H1 (cell line): ENCODE data around the gene SLC38A1. TPM values are rescaled to one million over a fixed set of nuclear protein-coding genes. Genes with fewer than 3 reads are reported as not detected.

ENCODE experiments used
- CTCF ChIA-PET: fragments of 300-600 bp; sonication (Branson Sonifier 250); formaldehyde crosslinking; loops from one replicate; lab custom pipeline; 2021; ENCODE audit not compliant: partially characterized antibody; lab: Charles Lee
- POLR2A ChIA-PET: fragments of 300-600 bp; sonication (Branson Sonifier 250); formaldehyde crosslinking; loops from one replicate; lab custom pipeline; 2021; ENCODE audit warnings: inconsistent platforms; ENCODE audit not compliant: partially characterized antibody; lab: Charles Lee
- DNase-seq, 2 experiments: peaks; one replicate each; pipeline versions ENCODE4 v3.0.0 to v3.0.0-alpha.2; 2010 to 2022; ENCODE audit warnings: low spot score in 2 of 2, low read depth in 1 of 2, mixed read lengths in 1 of 2
- FAIRE-seq: peaks from 2 replicates; lab custom pipeline; 2011; peaks lifted over from hg19 to GRCh38; lab: Jason Lieb, UNC
- H2AFZ ChIP-seq: 2 replicates; pipeline ENCODE4 v1.8.1; 2012; ENCODE audit warnings: low read length, inconsistent platforms
- H2AK5ac ChIP-seq: 2 replicates; pipeline ENCODE4 v1.6.1; 2013; ENCODE audit warnings: low read depth, low read length
- H2BK120ac ChIP-seq: replicated peaks from 2 replicates; pipeline ENCODE3; 2013; ENCODE audit warnings: low read depth, low read length, inconsistent platforms
- H2BK12ac ChIP-seq: 2 replicates; pipeline ENCODE4 v1.6.1; 2013; ENCODE audit warnings: low read depth, low read length
- H2BK15ac ChIP-seq: 2 replicates; pipeline ENCODE4 v1.6.1; 2013; ENCODE audit warnings: low read length
- H2BK20ac ChIP-seq: 2 replicates; pipeline ENCODE4 v1.6.1; 2013; ENCODE audit warnings: low read length
- H2BK5ac ChIP-seq: 2 replicates; pipeline ENCODE4 v1.6.1; 2013; ENCODE audit warnings: low read depth, low read length
- H3K14ac ChIP-seq: 2 replicates; pipeline ENCODE4 v1.6.1; 2013; ENCODE audit warnings: inconsistent platforms; ENCODE audit not compliant: insufficient read length
- H3K18ac ChIP-seq: 2 replicates; pipeline ENCODE4 v1.6.1; 2013; ENCODE audit warnings: low read length; ENCODE audit errors: extremely low read depth
- H3K23ac ChIP-seq: 2 replicates; pipeline ENCODE4 v1.6.1; 2013; ENCODE audit warnings: inconsistent platforms; ENCODE audit not compliant: insufficient read length
- H3K23me2 ChIP-seq: 2 replicates; pipeline ENCODE4 v1.6.1; 2013; ENCODE audit warnings: low read depth, low read length
- H3K27ac ChIP-seq: 2 replicates; pipeline ENCODE4 v1.6.1; 2011; ENCODE audit warnings: low read depth, low read length, inconsistent platforms
- H3K27me3 ChIP-seq, 4 experiments: replicated peaks in 1 of 4; 1 replicate in 1 of 4; 2 replicates in 3 of 4; pipeline versions ENCODE4 v1.6.1 to v1.8.1; 2011 to 2013; ENCODE audit warnings: low read length in 3 of 4, mild to moderate bottlenecking in 3 of 4, inconsistent platforms in 2 of 4, mixed read lengths in 2 of 4, moderate library complexity in 1 of 4; ENCODE audit not compliant: control insufficient read depth in 3 of 4, insufficient read depth in 3 of 4; ENCODE audit errors: extremely low read depth in 1 of 4
- H3K36me3 ChIP-seq, 4 experiments: 2 replicates each; pipeline versions ENCODE4 v1.6.1 to v1.8.1; 2011 to 2013; ENCODE audit warnings: mild to moderate bottlenecking in 4 of 4, low read length in 3 of 4, moderate library complexity in 2 of 4, control low read depth in 1 of 4, inconsistent platforms in 1 of 4; ENCODE audit not compliant: insufficient read depth in 4 of 4, control insufficient read depth in 2 of 4
- H3K4ac ChIP-seq: replicated peaks from 2 replicates; pipeline ENCODE3; 2013; ENCODE audit warnings: low read length, low read depth, mixed read lengths, inconsistent platforms; ENCODE audit not compliant: insufficient read length
- H3K4me1 ChIP-seq, 4 experiments: replicated peaks in 1 of 4; 1 replicate in 1 of 4; 2 replicates in 3 of 4; pipeline versions ENCODE4 v1.6.1 to v1.8.1; 2011 to 2013; ENCODE audit warnings: low read length in 3 of 4, inconsistent platforms in 2 of 4, mixed read lengths in 1 of 4; ENCODE audit not compliant: insufficient read depth in 4 of 4, control insufficient read depth in 3 of 4
- H3K4me2 ChIP-seq, 2 experiments: 2 replicates each; pipeline versions ENCODE4 v1.6.1 to v1.8.1; 2011 to 2013; ENCODE audit warnings: low read depth in 2 of 2, low read length in 2 of 2, control low read depth in 1 of 2, inconsistent platforms in 1 of 2, mild to moderate bottlenecking in 1 of 2; ENCODE audit not compliant: insufficient read depth in 1 of 2
- H3K4me3 ChIP-seq, 4 experiments: fragments of 200-600, 300-600 bp in 1 of 4; sonication (generic), shearing (Covaris generic), sonication (Bioruptor Twin) in 1 of 4; 2 replicates each; pipeline versions ENCODE4 v1.5.1 to v1.8.1; 2011 to 2016; ENCODE audit warnings: low read length in 4 of 4, low read depth in 3 of 4, control low read depth in 2 of 4, inconsistent platforms in 2 of 4, mild to moderate bottlenecking in 2 of 4, mixed read lengths in 1 of 4, moderate library complexity in 1 of 4; ENCODE audit not compliant: insufficient read depth in 2 of 4; ENCODE audit errors: extremely low read depth in 1 of 4
- H3K56ac ChIP-seq: replicated peaks from 2 replicates; pipeline ENCODE3; 2013; ENCODE audit warnings: low read depth, mild to moderate bottlenecking, mixed read lengths, low read length, inconsistent platforms; ENCODE audit not compliant: insufficient read length
- H3K79me1 ChIP-seq: 2 replicates; pipeline ENCODE4 v1.6.1; 2013; ENCODE audit warnings: low read depth, low read length, control low read depth
- H3K79me2 ChIP-seq, 2 experiments: 2 replicates each; pipeline versions ENCODE4 v1.6.1 to v1.8.1; 2012 to 2013; ENCODE audit warnings: low read length in 2 of 2, mild to moderate bottlenecking in 2 of 2, inconsistent platforms in 1 of 2; ENCODE audit not compliant: insufficient read depth in 2 of 2, control insufficient read depth in 1 of 2
- H3K9ac ChIP-seq, 4 experiments: replicated peaks in 1 of 4; 1 replicate in 1 of 4; 2 replicates in 3 of 4; pipeline versions ENCODE4 v1.6.1 to v1.8.1; 2011 to 2013; ENCODE audit warnings: low read depth in 3 of 4, low read length in 3 of 4, control low read depth in 2 of 4, mild to moderate bottlenecking in 2 of 4, moderate library complexity in 2 of 4, inconsistent platforms in 1 of 4; ENCODE audit errors: extremely low read depth in 1 of 4
- H3K9me3 ChIP-seq, 2 experiments: 2 replicates each; pipeline versions ENCODE4 v1.6.1 to v1.8.1; 2012 to 2013; ENCODE audit warnings: mild to moderate bottlenecking in 2 of 2, moderate library complexity in 2 of 2, control low read depth in 1 of 2, inconsistent platforms in 1 of 2, low read depth in 1 of 2, low read length in 1 of 2, mixed read lengths in 1 of 2; ENCODE audit not compliant: insufficient read depth in 2 of 2
- H4K20me1 ChIP-seq, 2 experiments: replicated peaks in 1 of 2; 2 replicates each; pipeline versions ENCODE3 to v1.8.1; 2011 to 2013; ENCODE audit warnings: inconsistent platforms in 2 of 2, low read length in 2 of 2, mild to moderate bottlenecking in 1 of 2; ENCODE audit not compliant: insufficient read depth in 2 of 2, control insufficient read depth in 1 of 2
- H4K5ac ChIP-seq: 2 replicates; pipeline ENCODE4 v1.6.1; 2013; ENCODE audit warnings: low read length, low read depth, mixed read lengths, inconsistent platforms; ENCODE audit not compliant: insufficient read length
- H4K8ac ChIP-seq: 2 replicates; pipeline ENCODE4 v1.8.0; 2013; ENCODE audit warnings: mild to moderate bottlenecking, moderate library complexity, low read length, inconsistent platforms; ENCODE audit not compliant: insufficient read depth; ENCODE audit errors: extremely low read depth
- H4K91ac ChIP-seq: replicated peaks from 2 replicates; pipeline ENCODE3; 2013; ENCODE audit warnings: low read length, mixed read lengths, inconsistent platforms; ENCODE audit not compliant: insufficient read length
- BRCA1 ChIP-seq: IDR thresholded peaks from 2 replicates; pipeline ENCODE4 v1.6.1; 2012; ENCODE audit warnings: low read depth, low read length, improper control_type of control experiment
- CREB1 ChIP-seq: IDR thresholded peaks from 2 replicates; pipeline ENCODE4 v1.6.1; 2012; ENCODE audit warnings: inconsistent platforms
- JUN ChIP-seq: IDR thresholded peaks from 2 replicates; pipeline ENCODE4 v1.6.1; 2011; ENCODE audit warnings: low read depth, mild to moderate bottlenecking, improper control_type of control experiment, low read length
- NRF1 ChIP-seq: IDR thresholded peaks from 2 replicates; pipeline ENCODE4 v1.6.1; 2011; ENCODE audit warnings: mild to moderate bottlenecking, low read depth, low read length, improper control_type of control experiment
- TEAD4 ChIP-seq: IDR thresholded peaks from 2 replicates; pipeline ENCODE4 v1.6.1; 2012; ENCODE audit warnings: low read depth, low read length, inconsistent platforms, mixed read lengths
- WGBS, 2 experiments: shearing (Covaris generic) in 1 of 2; methylation state at CpG; one replicate each; pipeline versions ENCODE4 v1.1.6 to v1.1.7; 2013 to 2015; ENCODE audit warnings: low lambda C conversion rate in 2 of 2, mixed read lengths in 2 of 2, inconsistent platforms in 1 of 2, low coverage in 1 of 2, missing lambda C conversion rate in 1 of 2; ENCODE audit not compliant: insufficient replicate concordance in 2 of 2, insufficient coverage in 1 of 2, insufficient read length in 1 of 2; ENCODE audit errors: extremely low coverage in 1 of 2, missing lambda C conversion rate in 1 of 2; 5-methylcytosine and 5-hydroxymethylcytosine counted together
- polyA plus RNA-seq, 7 experiments: library from polyadenylated mRNA; depleted of rRNA in 3 of 7; stranded (reverse) in 5 of 7; unstranded in 2 of 7; fragments of >200 nt in 5 of 7; fragments of 200-250 nt in 2 of 7; gene quantifications; 1 replicate in 5 of 7; 2 replicates in 1 of 7; 4 replicates in 1 of 7; pipeline versions ENCODE4 v1.2.1 to v1.2.3, GENCODE V29; 2011 to 2013; ENCODE audit warnings: missing spikeins in 2 of 7, mixed read lengths in 2 of 7
- total RNA-seq: library from RNA; stranded (reverse); fragmentation: NEBNext Ultra II Directional; extraction: Animal tissue kit (Norgen Biotek cat#: 25700); gene quantifications from 2 replicates; pipeline ENCODE4 v1.2.1, GENCODE V29; 2021

SLC38A1 gene
- total and polyA plus RNA-seq, 2 of the 8 experiments (the other 6 are each of a cell fraction or from before 2014, with no cell fraction given) = 83.4 to 242 TPM

- H2BK5ac ChIP-seq = no peak overlapping the region
Measured at GRCh38 chr12:46158501-46158900, 110.3 kb downstream of the SLC38A1 start.

More at GRCh38 chr12:46158501-46158900, 110.3 kb downstream of the SLC38A1 start:
- Histone ChIP-seq H3K9ac (no peak overlapping the region), H3K79me2 (no peaks in the 10 kb centered on the region), H2AFZ (no peak overlapping the region), H3K36me3 (no peaks in the 10 kb centered on the region), H3K23me2 (no peaks in the 10 kb centered on the region), H3K27ac (no peak overlapping the region), H4K91ac (no peak overlapping the region), H3K9me3 (no peaks in the 10 kb centered on the region), H3K23ac (peak overlapping the region; percentile 34), H3K18ac (no peak overlapping the region), H2AK5ac (no peak overlapping the region), H3K4ac (no peak overlapping the region), H2BK15ac (no peak overlapping the region), H3K4me1 (no peaks in the 10 kb centered on the region), H2BK120ac (no peak overlapping the region), H3K79me1 (no peaks in the 10 kb centered on the region), H3K14ac (no peak overlapping the region), H3K4me3 (no peak overlapping the region), H4K20me1 (no peaks in the 10 kb centered on the region), H3K56ac (no peak overlapping the region), H4K8ac (no peak overlapping the region), H2BK20ac (no peak overlapping the region), H3K4me2 (no peak overlapping the region), H3K27me3 (no peaks in the 10 kb centered on the region), H4K5ac (no peak overlapping the region)
- WGBS, 2 experiments = 70% methylated on average over 1 of the region's 1 CpG; no CpG with 5 or more reads in 1 of the 2 experiments
- no peak for FAIRE-seq
- no peak for DNase-seq
- CTCF ChIA-PET = interaction anchor here (0.6 to 1.4 kb wide), 2 partner anchors 8 to 27 kb away, joined by 3 to 4 read pairs; no protein-coding TSS in a partner anchor
- POLR2A ChIA-PET = no interaction called here
- TF ChIP-seq CREB1 (no peak), TEAD4 (no peak), NRF1 (no peak), BRCA1 (no peak), JUN (no peak)
- TF ChIP-seq, all 59 proteins: peak for 0
- no peak overlapping the region for H2BK12ac ChIP-seq
